Measurements from ENCODE around the gene POMZP3. TPM values are rescaled to one million over a fixed set of nuclear protein-coding genes. Genes with fewer than 3 reads are reported as not detected.
"Not testable (repeated sequence)": the region's sequence is repeated elsewhere in the genome, so short reads cannot be mapped to it uniquely, and the experiment has no call there.

The POMZP3 gene
- 9.5 TPM for polyA plus RNA-seq (2012; ENCODE audit: missing spikeins)

- TF ChIP-seq POLR2A (IDR thresholded peaks at IDR 0.05; ENCODE audit: low read depth, low read length): peak; percentile 37; the same call in 1 of the 2 replicates
- not testable (repeated sequence) for DNase-seq (ENCODE audit: insufficient read length)
- FAIRE-seq: peak; percentile 94
These were observed at the start of gene POMZP3 for GRCh38 chr7:76626989-76627642. TSS of gene POMZP3 (minus strand) at chr7:76627279. CDS start at chr7:76626064, 1,215 bp downstream.

- not testable (repeated sequence) for FAIRE-seq; DNase-seq (ENCODE audit: insufficient read length)
These were observed 48.7 kb upstream of the POMZP3 start for GRCh38 chr7:76675783-76676182.

- not testable (repeated sequence) for FAIRE-seq; DNase-seq (ENCODE audit: insufficient read length)
These were observed 46.3 kb upstream of the POMZP3 start for GRCh38 chr7:76673346-76673745.

- FAIRE-seq: peak; percentile 77
These were observed 32.1 kb upstream of the POMZP3 start for GRCh38 chr7:76659212-76659611.

GRCh38 chr7:76656425-76656824, 29.3 kb upstream of the POMZP3 start:
- not testable (repeated sequence) for DNase-seq (ENCODE audit: insufficient read length)
- peak; percentile 66 for FAIRE-seq

More at GRCh38 chr7:76659212-76659611, 32.1 kb upstream of the POMZP3 start:
- not testable (repeated sequence) for DNase-seq (ENCODE audit: insufficient read length)

- not testable (repeated sequence) for DNase-seq (ENCODE audit: insufficient read length); FAIRE-seq
These were observed 15.5 kb upstream of the POMZP3 start for GRCh38 chr7:76642620-76643019.

- peak; percentile 77 for FAIRE-seq
These were observed 10.1 kb upstream of the POMZP3 start for GRCh38 chr7:76637061-76637691.

GRCh38 chr7:76626581-76626980, 498 bp downstream of the POMZP3 start:
- not testable (repeated sequence) for FAIRE-seq; DNase-seq (ENCODE audit: insufficient read length)

More at GRCh38 chr7:76637061-76637691, 10.1 kb upstream of the POMZP3 start:
- DNase-seq (ENCODE audit: insufficient read length): not testable (repeated sequence)

- not testable (repeated sequence) for FAIRE-seq; DNase-seq (ENCODE audit: insufficient read length)
These were observed 7.5 kb downstream of the POMZP3 start for GRCh38 chr7:76619439-76620190.

- not testable (repeated sequence) for DNase-seq (ENCODE audit: insufficient read length); FAIRE-seq
These were observed 13.3 kb downstream of the POMZP3 start for GRCh38 chr7:76613783-76614182.

GRCh38 chr7:76612232-76612631, 14.8 kb downstream of the POMZP3 start:
- DNase-seq (ENCODE audit: insufficient read length); FAIRE-seq: not testable (repeated sequence)

- peak; percentile 96 for FAIRE-seq
- DNase-seq (ENCODE audit: insufficient read length): not testable (repeated sequence)
These were observed 17.2 kb downstream of the POMZP3 start for GRCh38 chr7:76609864-76610263.

- not testable (repeated sequence) for DNase-seq (ENCODE audit: insufficient read length); FAIRE-seq
These were observed 18.6 kb downstream of the POMZP3 start for GRCh38 chr7:76608469-76608868.

GRCh38 chr7:76606027-76606426, 21.1 kb downstream of the POMZP3 start:
- peak; percentile 86 for FAIRE-seq
- not testable (repeated sequence) for DNase-seq (ENCODE audit: insufficient read length)

GRCh38 chr7:76600650-76601049, 26.4 kb downstream of the POMZP3 start:
- not testable (repeated sequence) for FAIRE-seq; DNase-seq (ENCODE audit: insufficient read length)

GRCh38 chr7:76600116-76600482, 27.0 kb downstream of the POMZP3 start:
- FAIRE-seq; DNase-seq (ENCODE audit: insufficient read length): not testable (repeated sequence)

- not testable (repeated sequence) for FAIRE-seq; DNase-seq (ENCODE audit: insufficient read length)
These were observed 28.4 kb downstream of the POMZP3 start for GRCh38 chr7:76598590-76599264.

GRCh38 chr7:76597288-76597687, 29.8 kb downstream of the POMZP3 start:
- not testable (repeated sequence) for DNase-seq (ENCODE audit: insufficient read length); FAIRE-seq

GRCh38 chr7:76592694-76593093, 34.4 kb downstream of the POMZP3 start:
- peak; percentile 71 for FAIRE-seq
- DNase-seq (ENCODE audit: insufficient read length): not testable (repeated sequence)

Measured in GM12892 (cell line).